HepG2 (cell line): ENCODE results near the gene DUSP2. TPM values are rescaled to one million over a fixed set of nuclear protein-coding genes. Genes with fewer than 3 reads are reported as not detected.
A peak's percentile ranks its signal among the peaks of the same experiment; 100 is the strongest.

Source experiments
- DNMT1 ChIP-seq: sonication (generic); formaldehyde crosslinking; IDR thresholded peaks from 2 replicates; pipeline ENCODE4 v1.5.1; 2020; ENCODE audit warnings: mild to moderate bottlenecking, missing genetic modification reagents
- KDM5A ChIP-seq: fragments of 200-600 bp; sonication (generic); IDR thresholded peaks from 2 replicates; pipeline ENCODE4 v1.7.0; 2018; ENCODE audit warnings: antibody characterized with exemption, mild to moderate bottlenecking, low read length, borderline replicate concordance
- KLF11 ChIP-seq: IDR thresholded peaks from 2 replicates; pipeline ENCODE4 v1.6.1; 2016; ENCODE audit warnings: missing compliant biosample characterization
- SAP130 ChIP-seq: IDR thresholded peaks from 2 replicates; pipeline ENCODE4 v1.6.1; 2016; ENCODE audit warnings: low read depth
- SMYD3 ChIP-seq: sonication (generic); formaldehyde crosslinking; IDR thresholded peaks from 2 replicates; pipeline ENCODE4 v1.8.1; 2023; ENCODE audit warnings: mild to moderate bottlenecking, missing genetic modification reagents
- TAF1 ChIP-seq: sonication (generic); formaldehyde crosslinking; IDR thresholded peaks from 2 replicates; pipeline ENCODE4 v1.4.0; 2020; ENCODE audit warnings: missing genetic modification reagents
- ZNF230 ChIP-seq: sonication (generic); formaldehyde crosslinking; IDR thresholded peaks from 2 replicates; pipeline ENCODE4 v1.4.0; 2020; ENCODE audit warnings: mild to moderate bottlenecking, missing genetic modification reagents
- ZNF646 ChIP-seq: sonication (generic); formaldehyde crosslinking; IDR thresholded peaks from 2 replicates; pipeline ENCODE4 v1.9.0; 2021; ENCODE audit warnings: mild to moderate bottlenecking, missing genetic modification reagents
- ZNF652 ChIP-seq: IDR thresholded peaks from 2 replicates; pipeline ENCODE4 v1.6.1; 2016; ENCODE audit warnings: low read depth, borderline replicate concordance
- polyA plus RNA-seq, 8 experiments: library from polyadenylated mRNA; depleted of rRNA in 3 of 8; stranded (reverse) in 7 of 8; unstranded in 1 of 8; fragments of >200 nt; fragmentation: Illumina TruSeq in 4 of 8; extraction: Trizol in 4 of 8; gene quantifications; 2 replicates each; pipeline versions ENCODE4 v1.2.1 to v1.2.3, GENCODE V29; 2011 to 2016; ENCODE audit warnings: low read depth in 4 of 8, missing spikeins in 1 of 8, mixed read lengths in 1 of 8; ENCODE audit not compliant: insufficient read depth in 1 of 8
- total RNA-seq, 5 experiments: library from RNA; depleted of rRNA; stranded (reverse); fragments of >200 nt; fragmentation: Illumina TruSeq; extraction: Trizol; gene quantifications; 2 replicates each; pipeline ENCODE4 v1.2.3, GENCODE V29; 2016; ENCODE audit warnings: low read depth in 1 of 5

Gene DUSP2
- total and polyA plus RNA-seq, 2 of the 13 experiments (the other 11 are each of a cell fraction or from before 2014, with no cell fraction given), result not detected

GRCh38 chr2:96108151-96108540 lies 37.1 kb downstream of the DUSP2 start (continued):
- TF ChIP-seq ZNF652 (CRISPR knock-in tag), result peak; percentile 89
- no peak for TF ChIP-seq KLF11
- no peak for TF ChIP-seq KDM5A
- TF ChIP-seq ZNF230, result no peak
- TF ChIP-seq DNMT1, result no peak
- TF ChIP-seq SMYD3 (CRISPR knock-in tag), result 0 out of 2 replicates have a peak, but pooled peaks have one; percentile 25
- no peak for TF ChIP-seq TAF1 (CRISPR knock-in tag)
- no peak for TF ChIP-seq ZNF646
- TF ChIP-seq SAP130 (CRISPR knock-in tag), result no peak
